22Rv1 (cell line): ENCODE measurements around the gene TNS3.

Experiments used
- H3K27ac ChIP-seq: fragments of 450-650 bp; 2 replicates; pipeline ENCODE4 v1.5.1; 2017
- ZFX ChIP-seq: fragments of 450-650 bp; IDR thresholded peaks from 2 replicates; pipeline ENCODE4 v1.6.1; 2017; ENCODE audit warnings: antibody characterized with exemption, borderline replicate concordance
- TF ChIP-seq, protein P1 (sequence below): fragments of 450-650 bp; IDR thresholded peaks from 2 replicates; pipeline ENCODE4 v1.5.1; 2017; ENCODE audit warnings: mild to moderate bottlenecking

Gene TNS3

DNA sequence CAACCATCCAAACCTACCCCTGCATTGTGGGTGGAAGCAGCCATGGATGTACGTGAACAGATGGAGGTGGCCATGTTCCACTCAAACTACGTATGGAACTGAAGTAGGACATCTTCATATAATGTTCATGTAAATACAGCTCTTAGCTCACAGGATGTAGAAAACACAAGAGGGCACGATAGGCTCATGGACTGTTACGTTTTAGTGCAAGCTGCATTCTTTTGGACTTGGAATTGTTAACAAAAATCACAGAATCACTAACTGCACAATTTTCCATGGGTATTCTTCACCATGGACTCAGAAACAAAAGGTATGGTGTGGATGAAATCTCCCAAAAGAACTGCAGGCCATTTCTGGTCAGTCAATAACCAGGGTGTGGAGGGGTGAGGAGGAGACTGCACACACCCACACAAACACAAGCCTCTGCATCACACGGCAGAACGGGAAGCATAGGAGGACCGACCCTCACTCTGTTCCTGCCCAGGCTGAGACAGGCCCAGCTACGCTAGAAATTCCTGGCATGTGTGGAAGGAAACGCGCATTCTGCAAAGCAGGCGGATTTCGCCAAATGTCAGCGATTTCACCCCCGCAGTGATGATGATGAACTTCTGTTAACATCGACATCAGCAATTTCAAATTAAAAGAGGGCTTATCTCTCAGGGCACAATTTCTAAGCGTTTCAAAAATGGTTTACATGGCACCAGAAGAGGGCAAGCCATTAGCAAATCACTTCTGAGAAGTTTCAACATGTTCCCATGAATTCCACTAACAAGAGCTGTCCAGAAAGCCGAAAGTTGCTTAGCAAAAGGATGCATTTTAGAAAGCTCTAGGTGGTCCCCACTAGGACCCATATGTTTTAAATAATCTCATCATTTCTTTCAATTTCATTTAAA, 149.0 kb downstream of the TNS3 start:
- H3K27ac ChIP-seq, result no peak overlapping the region

DNA sequence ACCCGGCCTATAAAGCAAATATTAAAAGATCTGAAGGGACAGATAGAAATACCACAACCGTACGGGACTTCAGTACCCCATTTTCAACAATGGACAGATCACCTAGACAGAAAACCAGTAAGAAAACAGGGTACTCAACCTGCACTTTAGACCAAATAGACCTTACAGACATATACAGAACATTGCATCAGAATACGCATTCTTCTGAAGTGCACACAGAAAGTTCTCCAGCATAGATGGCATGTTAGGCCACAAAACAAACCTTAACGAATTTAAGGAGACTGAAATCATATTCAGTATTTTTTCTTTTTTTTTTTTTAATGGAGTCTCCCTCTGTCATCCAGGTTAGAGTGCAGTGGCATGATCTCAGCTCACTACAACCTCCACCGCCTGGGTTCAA, 151.5 kb downstream of the TNS3 start:
- H3K27ac ChIP-seq, result no peak overlapping the region
- TF ChIP-seq, protein P1, sequence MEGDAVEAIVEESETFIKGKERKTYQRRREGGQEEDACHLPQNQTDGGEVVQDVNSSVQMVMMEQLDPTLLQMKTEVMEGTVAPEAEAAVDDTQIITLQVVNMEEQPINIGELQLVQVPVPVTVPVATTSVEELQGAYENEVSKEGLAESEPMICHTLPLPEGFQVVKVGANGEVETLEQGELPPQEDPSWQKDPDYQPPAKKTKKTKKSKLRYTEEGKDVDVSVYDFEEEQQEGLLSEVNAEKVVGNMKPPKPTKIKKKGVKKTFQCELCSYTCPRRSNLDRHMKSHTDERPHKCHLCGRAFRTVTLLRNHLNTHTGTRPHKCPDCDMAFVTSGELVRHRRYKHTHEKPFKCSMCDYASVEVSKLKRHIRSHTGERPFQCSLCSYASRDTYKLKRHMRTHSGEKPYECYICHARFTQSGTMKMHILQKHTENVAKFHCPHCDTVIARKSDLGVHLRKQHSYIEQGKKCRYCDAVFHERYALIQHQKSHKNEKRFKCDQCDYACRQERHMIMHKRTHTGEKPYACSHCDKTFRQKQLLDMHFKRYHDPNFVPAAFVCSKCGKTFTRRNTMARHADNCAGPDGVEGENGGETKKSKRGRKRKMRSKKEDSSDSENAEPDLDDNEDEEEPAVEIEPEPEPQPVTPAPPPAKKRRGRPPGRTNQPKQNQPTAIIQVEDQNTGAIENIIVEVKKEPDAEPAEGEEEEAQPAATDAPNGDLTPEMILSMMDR, result no peak
- no peak for TF ChIP-seq ZFX

More for the DNA sequence above, 149.0 kb downstream of the TNS3 start:
- no peak for TF ChIP-seq ZFX
- TF ChIP-seq, protein P1, result no peak

GRCh38 chr7:47428768-47429472, 153.0 kb downstream of the TNS3 start:
- TF ChIP-seq, protein P1, result no peak
- TF ChIP-seq ZFX, result no peak
- H3K27ac ChIP-seq, result no peak overlapping the region

- no peak overlapping the region for H3K27ac ChIP-seq
- no peak for TF ChIP-seq ZFX
- TF ChIP-seq, protein P1, result no peak
Measured at GRCh38 chr7:47428052-47428767, 153.7 kb downstream of the TNS3 start.

DNA sequence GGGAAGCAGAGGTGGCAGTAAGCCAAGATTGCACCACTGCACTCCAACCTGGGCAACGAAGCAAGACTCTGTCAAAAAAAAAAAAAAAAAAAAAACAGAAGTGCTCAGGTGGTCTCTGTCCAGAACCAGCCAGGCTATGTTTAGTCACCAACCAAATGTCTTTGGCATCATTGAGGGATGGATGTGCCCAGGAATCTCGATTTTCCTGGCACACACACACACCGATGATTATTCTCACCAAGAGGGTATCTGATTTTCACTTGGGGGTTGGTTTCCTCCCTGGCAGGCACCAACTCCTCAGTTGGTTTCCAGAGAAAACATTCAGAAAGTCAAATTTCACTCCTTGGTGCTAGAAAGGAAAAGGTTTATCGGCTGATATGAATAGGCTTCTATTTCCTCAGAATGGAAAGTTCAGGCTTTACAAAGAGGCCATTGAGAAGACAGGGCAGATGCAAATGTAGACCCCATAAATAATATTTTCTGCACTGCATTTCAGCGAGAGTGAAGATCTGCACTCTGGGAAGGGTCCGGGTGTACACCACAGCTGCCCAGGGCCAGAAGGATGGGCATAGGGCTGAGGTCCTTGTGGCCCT, 154.8 kb downstream of the TNS3 start:
- no peak for TF ChIP-seq ZFX
- TF ChIP-seq, protein P1, result no peak
- H3K27ac ChIP-seq, result no peak overlapping the region

- no peak for TF ChIP-seq ZFX
- TF ChIP-seq, protein P1, result no peak
- no peak overlapping the region for H3K27ac ChIP-seq
Measured at GRCh38 chr7:47424523-47424922, 157.4 kb downstream of the TNS3 start.
